Keratinocyte (primary cell): ENCODE measurements around the gene HDAC8. TPM values are rescaled to one million over a fixed set of nuclear protein-coding genes. Genes with fewer than 3 reads are reported as not detected.

ENCODE experiments used
- DNase-seq: peaks from one replicate; pipeline ENCODE4 v3.0.0-alpha.2; 2011; ENCODE audit warnings: low read depth, missing footprints, low spot score
- FAIRE-seq: peaks from 2 replicates; lab custom pipeline; 2011; peaks lifted over from hg19 to GRCh38; lab: Jason Lieb, UNC
- H2AFZ ChIP-seq: 2 replicates; pipeline ENCODE4 v1.6.0; 2012; ENCODE audit warnings: low read length, control low read depth, inconsistent platforms; ENCODE audit not compliant: control insufficient read depth
- H3K27ac ChIP-seq: 2 replicates; pipeline ENCODE4 v1.5.1; 2011; ENCODE audit warnings: low read length; ENCODE audit not compliant: control insufficient read depth, insufficient read depth
- H3K27me3 ChIP-seq: 3 replicates; pipeline ENCODE4 v1.6.0; 2011; ENCODE audit warnings: low read length; ENCODE audit not compliant: control insufficient read depth, insufficient read depth; ENCODE audit errors: extremely low read depth
- H3K36me3 ChIP-seq, 2 experiments: 2 replicates in 1 of 2; 3 replicates in 1 of 2; pipeline ENCODE4 v1.5.1; 2011; ENCODE audit warnings: low read length in 2 of 2, mild to moderate bottlenecking in 1 of 2; ENCODE audit not compliant: control insufficient read depth in 2 of 2, insufficient read depth in 2 of 2; ENCODE audit errors: extremely low read depth in 1 of 2
- H3K4me1 ChIP-seq: 3 replicates; pipeline ENCODE4 v1.5.1; 2011; ENCODE audit warnings: low read length; ENCODE audit not compliant: control insufficient read depth, insufficient read depth; ENCODE audit errors: extremely low read depth
- H3K4me2 ChIP-seq: 3 replicates; pipeline ENCODE4 v1.6.0; 2011; ENCODE audit warnings: low read depth, low read length; ENCODE audit not compliant: control insufficient read depth, insufficient read depth; ENCODE audit errors: extremely low read depth
- H3K4me3 ChIP-seq, 3 experiments: fragments of 200-600 bp in 1 of 3; sonication (generic) in 1 of 3; 2 replicates in 2 of 3; 3 replicates in 1 of 3; pipeline ENCODE4 v1.5.1; 2011 to 2016; ENCODE audit warnings: low read length in 3 of 3, mild to moderate bottlenecking in 3 of 3, control low read depth in 2 of 3, inconsistent platforms in 1 of 3, low read depth in 1 of 3, mixed read lengths in 1 of 3, mixed run types in 1 of 3, moderate library complexity in 1 of 3; ENCODE audit not compliant: control insufficient read depth in 2 of 3, insufficient read depth in 2 of 3; ENCODE audit errors: extremely low read depth in 1 of 3
- H3K79me2 ChIP-seq: 2 replicates; pipeline ENCODE4 v1.6.0; 2012; ENCODE audit warnings: low read length; ENCODE audit not compliant: control insufficient read depth, insufficient read depth
- H3K9ac ChIP-seq: 3 replicates; pipeline ENCODE4 v1.6.0; 2011; ENCODE audit warnings: low read length; ENCODE audit not compliant: control insufficient read depth, insufficient read depth; ENCODE audit errors: extremely low read depth
- H3K9me1 ChIP-seq: 3 replicates; pipeline ENCODE4 v1.6.0; 2011; ENCODE audit warnings: low read length; ENCODE audit not compliant: control insufficient read depth, insufficient read depth; ENCODE audit errors: extremely low read depth
- H3K9me3 ChIP-seq: 2 replicates; pipeline ENCODE4 v1.5.1; 2012; ENCODE audit warnings: low read depth, low read length; ENCODE audit not compliant: control insufficient read depth
- H4K20me1 ChIP-seq: 3 replicates; pipeline ENCODE4 v1.6.0; 2011; ENCODE audit warnings: low read length; ENCODE audit not compliant: control insufficient read depth, insufficient read depth; ENCODE audit errors: extremely low read depth
- EZH2 ChIP-seq: IDR thresholded peaks from one replicate; pipeline ENCODE4 v1.6.1; 2012; ENCODE audit warnings: inconsistent platforms, mild to moderate bottlenecking, low read length, moderate library complexity
- dilution Hi-C: fragments of 300-500 bp; cut with MboI; formaldehyde crosslinking; loops from one replicate; pipeline ENCODE4 v1.7.0; 2020; ENCODE audit warnings: low sequenced_read_pairs; ENCODE audit not compliant: extremely low pct_ligation_motif_present
- polyA plus RNA-seq, 5 experiments: library from polyadenylated mRNA; depleted of rRNA in 3 of 5; stranded (reverse) in 3 of 5; stranded (forward) in 1 of 5; unstranded in 1 of 5; fragments of >200 nt; gene quantifications; 1 replicate in 1 of 5; 2 replicates in 3 of 5; 3 replicates in 1 of 5; pipeline versions ENCODE4 v1.2.1 to v1.2.3, GENCODE V29; 2011 to 2012; ENCODE audit warnings: missing spikeins in 2 of 5, low read depth in 1 of 5, low replicate concordance in 1 of 5
- TF ChIP-seq, protein P1 (sequence below), 3 experiments: IDR thresholded peaks in 1 of 3; conservative IDR thresholded peaks in 1 of 3; optimal IDR thresholded peaks in 1 of 3; 2 replicates in 2 of 3; 3 replicates in 1 of 3; pipeline versions ENCODE3 to v1.5.1; 2011; ENCODE audit warnings: low read length in 3 of 3, mild to moderate bottlenecking in 3 of 3, moderate library complexity in 2 of 3, control low read depth in 1 of 3, inconsistent platforms in 1 of 3; ENCODE audit not compliant: insufficient read depth in 2 of 3; ENCODE audit errors: extremely low read depth in 1 of 3

The HDAC8 gene
- polyA plus RNA-seq, 1 donor (not counting 4 experiments of a cell fraction or from before 2014, with no cell fraction given): 27.3 TPM

GRCh38 chrX:72399816-72400215, 172.8 kb downstream of the HDAC8 start:
- Histone ChIP-seq H4K20me1 (no peaks in the 10 kb centered on the region), H2AFZ (no peak overlapping the region), H3K4me2 (no peak overlapping the region), H3K27me3 (peaks cover 6% of the 10 kb centered on the region), H3K79me2 (no peaks in the 10 kb centered on the region), H3K9me3 (no peaks in the 10 kb centered on the region), H3K4me3 (no peak overlapping the region), H3K36me3 (no peaks in the 10 kb centered on the region), H3K9ac (no peak overlapping the region), H3K4me1 (no peaks in the 10 kb centered on the region), H3K27ac (no peak overlapping the region), H3K9me1 (no peaks in the 10 kb centered on the region)
- no peak for DNase-seq
- dilution Hi-C loops: no loop called here
- TF ChIP-seq, protein P1, sequence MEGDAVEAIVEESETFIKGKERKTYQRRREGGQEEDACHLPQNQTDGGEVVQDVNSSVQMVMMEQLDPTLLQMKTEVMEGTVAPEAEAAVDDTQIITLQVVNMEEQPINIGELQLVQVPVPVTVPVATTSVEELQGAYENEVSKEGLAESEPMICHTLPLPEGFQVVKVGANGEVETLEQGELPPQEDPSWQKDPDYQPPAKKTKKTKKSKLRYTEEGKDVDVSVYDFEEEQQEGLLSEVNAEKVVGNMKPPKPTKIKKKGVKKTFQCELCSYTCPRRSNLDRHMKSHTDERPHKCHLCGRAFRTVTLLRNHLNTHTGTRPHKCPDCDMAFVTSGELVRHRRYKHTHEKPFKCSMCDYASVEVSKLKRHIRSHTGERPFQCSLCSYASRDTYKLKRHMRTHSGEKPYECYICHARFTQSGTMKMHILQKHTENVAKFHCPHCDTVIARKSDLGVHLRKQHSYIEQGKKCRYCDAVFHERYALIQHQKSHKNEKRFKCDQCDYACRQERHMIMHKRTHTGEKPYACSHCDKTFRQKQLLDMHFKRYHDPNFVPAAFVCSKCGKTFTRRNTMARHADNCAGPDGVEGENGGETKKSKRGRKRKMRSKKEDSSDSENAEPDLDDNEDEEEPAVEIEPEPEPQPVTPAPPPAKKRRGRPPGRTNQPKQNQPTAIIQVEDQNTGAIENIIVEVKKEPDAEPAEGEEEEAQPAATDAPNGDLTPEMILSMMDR (optimal IDR thresholded peaks at IDR 0.05 in 1 of 3, IDR thresholded peaks at IDR 0.05 in 1 of 3, conservative IDR thresholded peaks at IDR 0.05 in 1 of 3; ENCODE audit: extremely low read depth in 1 of 3, insufficient read depth in 2 of 3, low read length in 3 of 3): no peak
- no peak for TF ChIP-seq EZH2
- no peak for FAIRE-seq

DNA sequence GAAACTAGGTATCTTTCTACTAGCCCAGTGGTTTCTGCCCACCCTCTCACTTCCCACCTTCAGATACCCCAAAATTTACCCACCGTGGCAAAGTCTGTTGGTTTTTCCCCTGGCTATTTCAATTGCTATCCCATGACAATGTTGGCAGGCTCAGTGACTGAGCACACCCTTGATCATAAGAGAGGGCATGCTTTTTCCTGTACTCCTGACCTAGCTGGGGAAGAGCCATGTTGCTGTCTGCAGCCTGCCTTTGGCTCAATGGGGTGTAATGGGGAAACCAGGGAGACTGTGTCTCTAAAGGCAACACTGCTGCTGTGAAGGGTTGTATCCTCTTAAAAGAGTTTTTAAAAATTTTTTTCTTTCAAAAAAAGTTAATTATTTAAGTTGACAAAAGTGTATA, 176.5 kb downstream of the HDAC8 start:
- Histone ChIP-seq H3K4me3 (no peak overlapping the region), H3K27me3 (peaks cover 9% of the 10 kb centered on the region), H3K79me2 (no peaks in the 10 kb centered on the region), H3K9me3 (no peaks in the 10 kb centered on the region), H3K27ac (no peak overlapping the region), H3K9ac (no peak overlapping the region), H3K36me3 (no peaks in the 10 kb centered on the region), H2AFZ (no peak overlapping the region), H3K9me1 (no peaks in the 10 kb centered on the region), H4K20me1 (no peaks in the 10 kb centered on the region), H3K4me2 (no peak overlapping the region), H3K4me1 (no peaks in the 10 kb centered on the region)
- TF ChIP-seq EZH2: no peak
- TF ChIP-seq, protein P1 (optimal IDR thresholded peaks at IDR 0.05 in 1 of 3, IDR thresholded peaks at IDR 0.05 in 1 of 3, conservative IDR thresholded peaks at IDR 0.05 in 1 of 3; ENCODE audit: extremely low read depth in 1 of 3, insufficient read depth in 2 of 3, low read length in 3 of 3): no peak
- dilution Hi-C loops: no loop called here
- DNase-seq (no peak), FAIRE-seq (no peak)
